NCI-H345 treated with DMSO at 0.1 percent for 48 hours (cell line): ENCODE results near the gene ZCCHC17.
"Not testable (repeated sequence)": the region's sequence is repeated elsewhere in the genome, so short reads cannot be mapped to it uniquely, and the experiment has no call there.

Experiments used
- DNase-seq: peaks from one replicate; lab custom pipeline; 2025; ENCODE audit not compliant: unreplicated experiment; lab: John Stamatoyannopoulos, UW

The ZCCHC17 gene

GRCh38 chr1:31368611-31369107 is 71.8 kb downstream of the ZCCHC17 start:
- DNase-seq, result no peak

- DNase-seq, result no peak
Observed at GRCh38 chr1:31370021-31370420, 73.2 kb downstream of the ZCCHC17 start.

- no peak for DNase-seq
Observed at GRCh38 chr1:31370565-31370964, 73.7 kb downstream of the ZCCHC17 start.

- no peak for DNase-seq
Observed at GRCh38 chr1:31371121-31371959, 74.5 kb downstream of the ZCCHC17 start.

- DNase-seq, result no peak
Observed at GRCh38 chr1:31372051-31372450, 75.2 kb downstream of the ZCCHC17 start.

- no peak for DNase-seq
Observed at GRCh38 chr1:31372751-31373055, 75.9 kb downstream of the ZCCHC17 start.

GRCh38 chr1:31373056-31373896 is 76.4 kb downstream of the ZCCHC17 start, which contains the start of gene FABP3:
FABP3 (minus strand) TSS chr1:31373076; CDS start chr1:31373014, 62 bp downstream.
- DNase-seq, result no peak

DNA sequence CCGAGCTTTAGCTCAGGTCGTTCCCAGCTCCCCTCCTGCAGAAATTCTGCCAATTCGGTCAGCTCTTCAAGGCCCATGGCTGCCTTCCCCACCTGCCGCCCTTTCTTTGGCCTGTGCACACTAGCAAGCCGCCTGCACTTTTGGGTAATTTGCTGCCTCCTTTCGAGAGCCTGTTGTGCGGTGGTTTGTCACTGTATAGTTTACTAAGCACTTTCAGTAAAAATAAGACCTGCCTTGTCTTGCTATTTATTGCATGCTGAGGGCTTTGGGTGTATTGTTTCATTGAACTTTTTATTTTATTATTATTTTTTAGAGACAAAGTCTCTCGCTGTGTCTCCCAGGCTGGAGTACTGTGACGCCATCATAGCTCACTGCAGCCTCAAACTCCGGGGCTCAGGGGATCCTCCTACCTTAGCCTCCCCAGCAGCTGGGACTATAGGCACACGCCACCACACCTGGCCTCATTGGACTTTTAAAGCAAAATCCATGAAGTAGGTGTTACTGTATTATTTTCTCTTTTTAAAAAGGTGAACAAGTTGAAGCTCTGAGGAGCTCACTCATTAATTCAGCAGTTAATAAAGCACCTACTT is 77.2 kb downstream of the ZCCHC17 start:
- no peak for DNase-seq

GRCh38 chr1:31374511-31375196 is 77.8 kb downstream of the ZCCHC17 start:
- DNase-seq, result no peak

- DNase-seq, result no peak
Observed at GRCh38 chr1:31376375-31377134, 79.7 kb downstream of the ZCCHC17 start.

GRCh38 chr1:31377364-31377863 is 80.6 kb downstream of the ZCCHC17 start:
- no peak for DNase-seq

- no peak for DNase-seq
Observed at GRCh38 chr1:31378001-31378400, 81.2 kb downstream of the ZCCHC17 start.

- DNase-seq, result no peak
Observed at GRCh38 chr1:31380181-31380580, 83.3 kb downstream of the ZCCHC17 start.

GRCh38 chr1:31381394-31382294 is 84.8 kb downstream of the ZCCHC17 start:
- DNase-seq, result no peak

GRCh38 chr1:31382379-31382989 is 85.7 kb downstream of the ZCCHC17 start:
- no peak for DNase-seq

- no peak for DNase-seq
Observed at GRCh38 chr1:31383967-31384366, 87.1 kb downstream of the ZCCHC17 start.

DNA sequence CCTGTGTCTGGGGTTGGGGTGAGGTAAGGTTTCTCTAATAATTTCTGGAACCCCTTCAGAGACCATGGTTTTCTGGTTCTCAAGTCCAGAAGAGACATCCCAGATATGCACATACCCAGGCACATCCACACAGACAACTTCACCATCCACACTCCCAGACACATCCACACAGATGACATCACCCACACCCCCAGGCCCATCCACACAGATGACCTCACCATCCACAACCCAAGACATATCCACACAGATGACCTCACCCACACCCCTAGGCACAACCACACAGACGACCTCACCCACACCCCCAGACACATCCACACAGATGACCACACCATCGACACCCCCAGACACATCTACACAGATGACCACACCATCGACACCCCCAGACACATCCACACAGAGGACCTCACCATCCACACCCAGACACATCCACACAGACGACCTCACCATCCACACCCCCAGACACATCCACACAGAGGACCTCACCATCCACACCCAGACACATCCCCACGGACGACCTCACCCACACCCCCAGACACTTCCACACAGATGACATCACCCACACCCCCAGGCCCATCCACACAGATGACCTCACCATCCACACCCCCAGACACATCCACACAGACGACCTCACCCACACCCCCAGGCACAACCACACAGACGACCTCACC is 89.9 kb downstream of the ZCCHC17 start:
- not testable (repeated sequence) for DNase-seq

DNA sequence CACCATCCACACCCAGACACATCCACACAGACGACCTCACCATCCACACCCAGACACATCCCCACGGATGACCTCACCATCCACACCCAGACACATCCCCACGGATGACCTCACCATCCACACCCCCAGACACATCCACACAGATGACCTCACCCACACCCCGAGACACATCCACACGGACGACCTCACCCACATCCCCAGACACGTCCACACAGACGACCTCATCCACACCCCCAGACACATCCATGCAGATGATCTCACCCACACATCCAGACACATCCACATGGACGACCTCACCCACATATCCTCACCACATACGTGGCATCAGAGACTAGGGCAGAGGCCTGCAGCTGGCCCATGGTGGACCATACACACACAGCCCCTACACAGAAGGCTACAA is 90.8 kb downstream of the ZCCHC17 start:
- DNase-seq, result no peak
